ENCODE measurements around the gene LTC4S.

The LTC4S gene

GRCh38 chr5:179805529-179806249 is 11.9 kb downstream of the LTC4S start:
- peaks cover 39 to 43% of the 10 kb centered on the region in 2 donors for H3K4me1 ChIP-seq (ENCODE audit: control insufficient read depth in 1 of 2, insufficient read depth in 2 of 2, low read length in 2 of 2)
- peak overlapping the region; percentile 95 for H3K27ac ChIP-seq (ENCODE audit: low read depth, low read length)
- H3K9me3 ChIP-seq (ENCODE audit: control insufficient read depth in 1 of 2, low read length in 2 of 2), result no peaks in the 10 kb centered on the region
- H3K4me3 ChIP-seq (ENCODE audit: low read depth in 1 of 2, low read length in 2 of 2), result peak overlapping the region; percentile 77 to 80
- H3K27me3 ChIP-seq (ENCODE audit: control insufficient read depth in 1 of 2, insufficient read depth in 2 of 2, low read length in 2 of 2), result no peaks in the 10 kb centered on the region
- H3K36me3 ChIP-seq (ENCODE audit: control insufficient read depth in 1 of 2, insufficient read depth in 2 of 2, low read length in 2 of 2), result peaks cover 13 to 16% of the 10 kb centered on the region in 2 donors
- H3K9ac ChIP-seq (ENCODE audit: low read depth in 1 of 2, low read length in 2 of 2), result peak overlapping the region; percentile 73 to 86

DNA sequence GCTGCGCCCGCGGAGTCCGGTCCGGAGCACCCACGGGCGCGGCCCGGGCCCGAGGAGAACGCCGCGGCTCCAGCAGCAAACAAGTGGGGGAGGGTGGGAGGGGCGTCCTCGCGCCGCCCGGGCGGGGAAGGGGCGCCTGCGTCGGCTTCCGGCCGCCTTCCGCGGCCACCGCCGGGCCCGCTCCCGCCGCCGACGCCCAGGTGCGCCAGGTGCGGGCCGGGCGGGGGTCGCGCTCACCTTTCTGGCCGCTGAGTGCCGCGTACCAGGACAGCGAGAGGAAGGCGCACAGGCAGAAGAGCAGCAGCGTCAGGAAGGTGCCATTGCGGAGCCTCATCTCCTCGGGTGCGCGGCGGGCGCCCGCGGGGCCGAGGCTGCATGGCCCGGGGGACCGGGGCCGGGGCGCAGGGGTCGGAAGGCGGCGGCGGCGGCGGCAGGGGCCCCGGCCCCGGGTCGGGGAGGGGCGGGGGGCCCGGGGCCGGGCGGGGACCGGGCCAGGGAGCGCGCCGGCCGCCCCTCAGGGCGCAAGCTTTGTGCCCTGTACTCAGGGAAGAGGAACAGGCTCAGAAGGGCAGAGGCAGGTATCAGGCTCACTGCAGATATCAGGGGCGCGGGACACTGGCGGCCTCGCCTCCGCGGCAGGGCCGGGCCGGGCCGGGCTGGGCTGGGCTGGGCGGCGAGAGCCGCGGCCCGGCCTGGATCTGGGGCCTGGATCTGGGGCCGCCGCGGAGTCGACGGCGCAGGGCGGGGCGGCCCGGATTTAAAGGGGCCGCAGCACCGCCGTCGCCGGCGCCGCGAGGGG is 12.7 kb downstream of the LTC4S start, which contains the start of gene MGAT4B:
TSS of gene MGAT4B (minus strand) at position 617 of the 799 bp plus-strand sequence. CDS start at position 334, 283 bp downstream.
- peaks cover 39 to 43% of the 10 kb centered on the region in 2 donors for H3K4me1 ChIP-seq (ENCODE audit: control insufficient read depth in 1 of 2, insufficient read depth in 2 of 2, low read length in 2 of 2)
- peak within 1 kb of the TSS; percentile 95 for H3K27ac ChIP-seq (ENCODE audit: low read depth, low read length)
- H3K4me3 ChIP-seq (ENCODE audit: low read depth in 1 of 2, low read length in 2 of 2), result peak within 1 kb of the TSS; percentile 77 to 80

DNA sequence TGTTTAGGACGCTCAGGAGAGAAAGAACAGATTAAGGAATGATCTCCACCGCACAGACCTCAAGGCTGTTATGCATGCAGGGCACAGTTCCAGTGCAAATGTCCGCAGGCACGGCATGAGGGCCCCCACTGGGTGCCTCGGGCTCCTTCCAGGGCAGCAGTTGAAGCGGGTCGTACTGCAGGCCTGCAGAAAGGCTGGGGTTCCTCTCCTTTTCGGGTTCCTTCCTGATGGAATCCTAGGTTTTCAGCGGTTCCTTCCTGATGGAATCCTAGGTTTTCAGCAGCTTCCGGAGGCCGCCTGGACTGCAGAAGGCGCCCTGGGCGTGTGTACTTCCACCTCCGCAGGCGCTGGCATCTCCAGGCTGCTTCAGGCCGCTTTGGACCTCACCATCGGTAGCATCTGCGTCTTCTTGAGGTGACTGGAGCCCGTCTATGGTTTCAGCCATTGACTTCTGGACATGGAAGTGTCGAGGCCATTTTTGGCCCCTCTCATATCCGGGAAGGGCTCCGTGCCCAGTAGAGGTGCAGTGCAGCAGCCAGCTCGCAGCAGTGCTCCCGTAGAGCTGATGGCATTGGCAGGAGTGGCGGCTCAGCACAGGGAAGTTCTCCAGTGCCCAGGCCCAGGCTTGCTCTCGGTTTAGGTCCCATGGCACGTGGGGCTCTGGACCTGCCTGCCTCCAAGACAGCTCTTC is 18.5 kb downstream of the LTC4S start:
- H3K9ac ChIP-seq (ENCODE audit: low read depth in 1 of 2, low read length in 2 of 2), result no peak overlapping the region
- no peaks in the 10 kb centered on the region for H3K27me3 ChIP-seq (ENCODE audit: control insufficient read depth in 1 of 2, insufficient read depth in 2 of 2, low read length in 2 of 2)
- no peaks in the 10 kb centered on the region for H3K36me3 ChIP-seq (ENCODE audit: control insufficient read depth in 1 of 2, insufficient read depth in 2 of 2, low read length in 2 of 2)
- H3K27ac ChIP-seq (ENCODE audit: low read depth, low read length), result no peak overlapping the region
- H3K4me3 ChIP-seq (ENCODE audit: low read depth in 1 of 2, low read length in 2 of 2), result no peak overlapping the region
- no peaks in the 10 kb centered on the region for H3K9me3 ChIP-seq (ENCODE audit: control insufficient read depth in 1 of 2, low read length in 2 of 2)
- H3K4me1 ChIP-seq (ENCODE audit: control insufficient read depth in 1 of 2, insufficient read depth in 2 of 2, low read length in 2 of 2), result peaks cover 6 to 8% of the 10 kb centered on the region in 2 donors

More for the DNA sequence above, 12.7 kb downstream of the LTC4S start, which contains the start of gene MGAT4B:
- peaks cover 5 to 10% of the 10 kb centered on the region in 2 donors for H3K36me3 ChIP-seq (ENCODE audit: control insufficient read depth in 1 of 2, insufficient read depth in 2 of 2, low read length in 2 of 2)
- no peaks in the 10 kb centered on the region for H3K27me3 ChIP-seq (ENCODE audit: control insufficient read depth in 1 of 2, insufficient read depth in 2 of 2, low read length in 2 of 2)
- no peaks in the 10 kb centered on the region for H3K9me3 ChIP-seq (ENCODE audit: control insufficient read depth in 1 of 2, low read length in 2 of 2)
- peak within 1 kb of the TSS; percentile 73 to 86 for H3K9ac ChIP-seq (ENCODE audit: low read depth in 1 of 2, low read length in 2 of 2)

DNA sequence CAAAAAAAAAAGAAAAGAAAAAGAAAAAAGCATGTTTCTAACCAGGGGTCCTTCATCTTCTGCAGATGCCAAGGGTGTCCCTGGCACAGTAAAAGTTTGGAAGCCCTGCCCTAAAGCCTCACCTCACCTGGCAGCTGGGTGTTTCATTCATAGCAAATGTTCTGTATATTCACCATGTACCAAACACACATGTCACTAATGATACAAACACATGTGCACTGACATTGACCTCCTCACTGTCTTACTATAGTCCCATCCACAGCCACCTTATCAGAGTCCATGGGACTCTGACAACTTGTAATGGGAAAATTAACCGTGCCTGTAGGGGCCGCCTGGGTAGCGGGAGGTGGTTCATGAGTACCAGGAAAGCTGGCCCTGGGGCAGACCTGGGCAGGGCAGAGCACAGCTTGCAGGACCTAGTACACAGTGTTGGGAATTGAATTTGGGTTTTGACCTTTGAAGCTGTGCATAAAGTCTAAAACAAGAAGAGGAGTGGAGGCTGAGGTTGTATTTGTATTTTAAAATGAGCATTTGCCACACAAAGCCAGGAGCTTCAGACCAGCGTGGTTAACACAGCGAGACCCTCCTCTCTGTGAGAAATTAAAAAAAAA is 19.3 kb downstream of the LTC4S start:
- H3K36me3 ChIP-seq (ENCODE audit: control insufficient read depth in 1 of 2, insufficient read depth in 2 of 2, low read length in 2 of 2), result no peaks in the 10 kb centered on the region
- no peak overlapping the region for H3K4me3 ChIP-seq (ENCODE audit: low read depth in 1 of 2, low read length in 2 of 2)
- no peaks in the 10 kb centered on the region for H3K27me3 ChIP-seq (ENCODE audit: control insufficient read depth in 1 of 2, insufficient read depth in 2 of 2, low read length in 2 of 2)
- H3K9me3 ChIP-seq (ENCODE audit: control insufficient read depth in 1 of 2, low read length in 2 of 2), result no peaks in the 10 kb centered on the region
- no peak overlapping the region for H3K9ac ChIP-seq (ENCODE audit: low read depth in 1 of 2, low read length in 2 of 2)
- H3K27ac ChIP-seq (ENCODE audit: low read depth, low read length), result no peak overlapping the region
- peaks cover 4 to 11% of the 10 kb centered on the region in 2 donors for H3K4me1 ChIP-seq (ENCODE audit: control insufficient read depth in 1 of 2, insufficient read depth in 2 of 2, low read length in 2 of 2)

DNA sequence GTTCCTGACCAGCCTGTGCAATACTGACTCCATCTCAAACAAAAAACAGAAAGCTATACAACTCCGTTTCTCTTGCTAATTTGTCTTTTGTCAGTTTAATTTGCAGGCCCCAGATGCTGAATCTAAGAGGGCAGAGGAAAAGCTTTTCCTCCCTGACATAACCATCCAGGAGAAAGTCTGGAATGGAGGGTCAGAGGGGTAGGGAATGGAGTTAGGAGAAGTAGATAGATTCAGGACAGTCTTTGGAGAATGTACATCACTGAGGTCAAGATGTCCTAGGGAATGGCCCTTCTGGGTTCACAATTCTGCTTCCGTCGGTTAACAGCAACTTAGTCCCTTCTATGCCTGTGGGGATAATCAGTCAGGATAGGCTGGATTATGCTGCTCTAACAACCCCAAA is 20.3 kb downstream of the LTC4S start:
- Histone ChIP-seq H3K9me3 (ENCODE audit: control insufficient read depth in 1 of 2, low read length in 2 of 2) (no peaks in the 10 kb centered on the region), H3K4me3 (ENCODE audit: low read depth in 1 of 2, low read length in 2 of 2) (no peak overlapping the region), H3K9ac (ENCODE audit: low read depth in 1 of 2, low read length in 2 of 2) (no peak overlapping the region), H3K27ac (ENCODE audit: low read depth, low read length) (no peak overlapping the region), H3K36me3 (ENCODE audit: control insufficient read depth in 1 of 2, insufficient read depth in 2 of 2, low read length in 2 of 2) (no peaks in the 10 kb centered on the region), H3K4me1 (ENCODE audit: control insufficient read depth in 1 of 2, insufficient read depth in 2 of 2, low read length in 2 of 2) (peaks cover 9 to 17% of the 10 kb centered on the region in 2 donors), H3K27me3 (ENCODE audit: control insufficient read depth in 1 of 2, insufficient read depth in 2 of 2, low read length in 2 of 2) (no peaks in the 10 kb centered on the region)

- H3K27ac ChIP-seq (ENCODE audit: low read depth, low read length), result no peak overlapping the region
- H3K9me3 ChIP-seq (ENCODE audit: control insufficient read depth in 1 of 2, low read length in 2 of 2), result no peaks in the 10 kb centered on the region
- no peak overlapping the region for H3K4me3 ChIP-seq (ENCODE audit: low read depth in 1 of 2, low read length in 2 of 2)
- no peak overlapping the region for H3K9ac ChIP-seq (ENCODE audit: low read depth in 1 of 2, low read length in 2 of 2)
- H3K36me3 ChIP-seq (ENCODE audit: control insufficient read depth in 1 of 2, insufficient read depth in 2 of 2, low read length in 2 of 2), result no peaks in the 10 kb centered on the region
- peaks cover 22 to 30% of the 10 kb centered on the region in 2 donors for H3K4me1 ChIP-seq (ENCODE audit: control insufficient read depth in 1 of 2, insufficient read depth in 2 of 2, low read length in 2 of 2)
- no peaks in the 10 kb centered on the region for H3K27me3 ChIP-seq (ENCODE audit: control insufficient read depth in 1 of 2, insufficient read depth in 2 of 2, low read length in 2 of 2)
Observed at GRCh38 chr5:179815491-179816249, 21.9 kb downstream of the LTC4S start.

DNA sequence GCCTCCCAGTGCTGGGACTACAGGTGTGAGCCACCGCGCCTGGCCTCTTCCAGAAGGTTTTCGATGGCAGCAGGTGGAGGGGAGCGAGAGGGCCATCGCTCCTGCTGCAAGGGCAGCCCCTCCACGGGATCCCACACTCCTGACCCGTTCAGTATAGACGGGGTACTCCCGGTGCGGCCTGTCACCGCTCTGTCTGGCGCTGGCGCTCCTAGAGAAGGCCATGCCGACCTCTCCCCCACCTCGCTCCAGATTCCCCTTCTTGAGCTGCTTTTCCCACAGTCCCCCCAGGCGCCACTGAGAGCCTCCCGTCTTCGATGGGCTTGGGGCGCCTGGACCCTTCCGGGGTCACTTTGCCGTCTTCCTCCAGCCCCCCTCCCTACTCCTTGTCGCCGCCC is 22.6 kb downstream of the LTC4S start:
- Histone ChIP-seq H3K4me1 (ENCODE audit: control insufficient read depth in 1 of 2, insufficient read depth in 2 of 2, low read length in 2 of 2) (peaks cover 22 to 30% of the 10 kb centered on the region in 2 donors), H3K36me3 (ENCODE audit: control insufficient read depth in 1 of 2, insufficient read depth in 2 of 2, low read length in 2 of 2) (no peaks in the 10 kb centered on the region), H3K9me3 (ENCODE audit: control insufficient read depth in 1 of 2, low read length in 2 of 2) (no peaks in the 10 kb centered on the region), H3K9ac (ENCODE audit: low read depth in 1 of 2, low read length in 2 of 2) (peak overlapping the region in 1 of 2 donors; percentile 25), H3K4me3 (ENCODE audit: low read depth in 1 of 2, low read length in 2 of 2) (peak overlapping the region; percentile 30 to 45), H3K27ac (ENCODE audit: low read depth, low read length) (no peak overlapping the region), H3K27me3 (ENCODE audit: control insufficient read depth in 1 of 2, insufficient read depth in 2 of 2, low read length in 2 of 2) (no peaks in the 10 kb centered on the region)

DNA sequence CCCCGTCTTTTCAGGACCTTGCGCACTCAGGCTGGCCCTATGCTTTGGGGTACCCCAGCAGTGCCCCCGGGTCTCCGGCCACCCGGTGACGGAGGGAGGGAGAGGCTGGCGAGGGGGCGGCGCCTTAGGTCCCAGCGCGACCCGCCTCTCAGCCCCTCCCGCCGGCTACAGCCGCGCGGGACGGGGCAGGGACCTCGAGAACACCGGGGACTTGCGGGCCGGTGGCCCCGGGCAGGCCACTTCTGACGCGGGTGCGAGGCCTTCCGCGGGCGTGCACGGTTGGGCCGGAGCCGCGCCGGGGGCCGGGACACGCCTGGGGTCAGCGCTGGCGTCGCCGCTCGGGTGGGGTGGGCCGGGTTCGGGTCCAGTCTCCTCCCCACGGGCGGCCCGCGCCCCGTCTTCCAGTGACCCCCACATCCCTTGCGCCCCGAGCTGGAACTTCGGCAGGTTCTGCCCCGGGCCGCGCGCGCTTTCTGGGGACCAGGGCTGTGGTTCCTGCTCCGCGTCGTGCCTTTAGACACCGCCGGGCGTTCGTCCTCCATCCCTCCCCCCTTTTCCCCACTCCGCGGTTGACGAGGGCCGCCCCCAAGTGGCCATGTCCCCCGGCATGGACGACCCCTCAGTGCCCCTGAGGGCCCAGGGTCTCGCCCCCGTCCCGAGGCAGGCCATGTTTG is 23.1 kb downstream of the LTC4S start:
- Histone ChIP-seq H3K27me3 (ENCODE audit: control insufficient read depth in 1 of 2, insufficient read depth in 2 of 2, low read length in 2 of 2) (no peaks in the 10 kb centered on the region), H3K4me1 (ENCODE audit: control insufficient read depth in 1 of 2, insufficient read depth in 2 of 2, low read length in 2 of 2) (peaks cover 23 to 33% of the 10 kb centered on the region in 2 donors), H3K4me3 (ENCODE audit: low read depth in 1 of 2, low read length in 2 of 2) (peak overlapping the region; percentile 30 to 45), H3K27ac (ENCODE audit: low read depth, low read length) (no peak overlapping the region), H3K9me3 (ENCODE audit: control insufficient read depth in 1 of 2, low read length in 2 of 2) (no peaks in the 10 kb centered on the region), H3K9ac (ENCODE audit: low read depth in 1 of 2, low read length in 2 of 2) (peak overlapping the region; percentile 25 to 47), H3K36me3 (ENCODE audit: control insufficient read depth in 1 of 2, insufficient read depth in 2 of 2, low read length in 2 of 2) (peaks cover 0 to under 1% of the 10 kb centered on the region in 2 donors)

DNA sequence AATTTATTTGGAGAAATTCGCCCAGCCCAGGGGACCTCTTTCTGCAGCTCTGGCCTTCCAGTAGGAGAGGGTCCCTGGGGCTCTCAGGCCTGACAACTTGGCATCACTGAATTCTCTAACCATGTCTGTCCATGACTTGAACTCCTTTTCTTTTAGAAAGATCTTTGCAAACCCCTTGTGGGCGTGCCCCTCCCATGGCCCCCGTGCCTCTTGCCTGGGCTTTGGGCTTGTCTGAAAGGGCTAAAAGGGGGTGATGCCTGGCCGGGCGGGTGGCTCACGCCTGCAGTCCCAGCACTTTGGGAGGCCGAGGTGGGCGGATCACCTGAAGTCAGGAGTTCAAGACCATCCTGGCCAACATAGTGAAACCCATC is 23.7 kb downstream of the LTC4S start:
- Histone ChIP-seq H3K4me3 (ENCODE audit: low read depth in 1 of 2, low read length in 2 of 2) (peak overlapping the region; percentile 30 to 45), H3K27ac (ENCODE audit: low read depth, low read length) (no peak overlapping the region)

More for the DNA sequence above, 23.7 kb downstream of the LTC4S start:
- Histone ChIP-seq H3K9me3 (ENCODE audit: control insufficient read depth in 1 of 2, low read length in 2 of 2) (no peaks in the 10 kb centered on the region), H3K27me3 (ENCODE audit: control insufficient read depth in 1 of 2, insufficient read depth in 2 of 2, low read length in 2 of 2) (no peaks in the 10 kb centered on the region), H3K36me3 (ENCODE audit: control insufficient read depth in 1 of 2, insufficient read depth in 2 of 2, low read length in 2 of 2) (peaks cover 2 to 5% of the 10 kb centered on the region in 2 donors), H3K9ac (ENCODE audit: low read depth in 1 of 2, low read length in 2 of 2) (peak overlapping the region; percentile 25 to 47), H3K4me1 (ENCODE audit: control insufficient read depth in 1 of 2, insufficient read depth in 2 of 2, low read length in 2 of 2) (peaks cover 28 to 39% of the 10 kb centered on the region in 2 donors)

All from duodenal mucosa (tissue), 2 donors.